WTC11 (cell line): ENCODE measurements around the gene PBX4. TPM values are rescaled to one million over a fixed set of nuclear protein-coding genes. Genes with fewer than 3 reads are reported as not detected.

Experiments used
- ATAC-seq: fragments of 200-7000 bp; cut with Tn5 transposase; 2 replicates; pipeline ENCODE4 v1.10.0; 2021; ENCODE audit warnings: mild to moderate bottlenecking, moderate library complexity
- CTCF ChIA-PET: fragments of 300-600 bp; sonication (Branson Sonifier 250); formaldehyde crosslinking; loops from one replicate; lab custom pipeline; 2021; ENCODE audit warnings: antibody characterized with exemption; lab: Charles Lee
- POLR2A ChIA-PET: fragments of 350-600 bp; sonication (Branson Sonifier 250); formaldehyde crosslinking; loops from one replicate; lab custom pipeline; 2021; ENCODE audit warnings: antibody characterized with exemption; lab: Charles Lee
- DNase-seq: peaks from one replicate; pipeline ENCODE4 v3.0.0; 2021; ENCODE audit warnings: low spot score
- H3K27ac Mint-ChIP-seq: 2 replicates; pipeline ENCODE4 v1.8.0; 2021; ENCODE audit warnings: mixed read lengths
- H3K27me3 Mint-ChIP-seq: 2 replicates; pipeline ENCODE4 v1.8.0; 2021; ENCODE audit warnings: low read depth, mild to moderate bottlenecking, moderate library complexity, mixed read lengths
- H3K36me3 Mint-ChIP-seq: 2 replicates; pipeline ENCODE4 v1.8.0; 2021; ENCODE audit warnings: mixed read lengths
- H3K4me1 Mint-ChIP-seq: 2 replicates; pipeline ENCODE4 v1.8.0; 2022; ENCODE audit warnings: mixed read lengths
- H3K4me3 Mint-ChIP-seq: 2 replicates; pipeline ENCODE4 v1.8.0; 2021; ENCODE audit warnings: mild to moderate bottlenecking, moderate library complexity, mixed read lengths
- H3K9me3 Mint-ChIP-seq: 2 replicates; pipeline ENCODE4 v1.8.0; 2021; ENCODE audit warnings: mixed read lengths
- AR ChIP-seq: fragments of 250-450 bp; sonication (Bioruptor Pico); IDR thresholded peaks from 2 replicates; pipeline ENCODE4 v1.9.0; 2021; ENCODE audit warnings: mild to moderate bottlenecking
- ATF3 ChIP-seq: sonication (generic); formaldehyde crosslinking; conservative IDR thresholded peaks from 2 replicates; pipeline ENCODE4 v1.8.1; 2022; ENCODE audit warnings: mild to moderate bottlenecking, missing genetic modification reagents
- CBFB ChIP-seq: sonication (generic); formaldehyde crosslinking; IDR thresholded peaks from 2 replicates; pipeline ENCODE4 v1.8.1; 2022; ENCODE audit warnings: mild to moderate bottlenecking, low read depth, missing genetic modification reagents
- CREM ChIP-seq: sonication (generic); formaldehyde crosslinking; IDR thresholded peaks from 2 replicates; pipeline ENCODE4 v1.8.1; 2022; ENCODE audit warnings: mild to moderate bottlenecking, missing genetic modification reagents, moderate library complexity
- GRHL2 ChIP-seq: fragments of 250-450 bp; sonication (Bioruptor Pico); IDR thresholded peaks from 2 replicates; pipeline ENCODE4 v1.8.0; 2022; ENCODE audit warnings: mild to moderate bottlenecking, moderate library complexity; ENCODE audit not compliant: insufficient replicate concordance, severe bottlenecking
- IRF1 ChIP-seq: sonication (generic); formaldehyde crosslinking; IDR thresholded peaks from 2 replicates; pipeline ENCODE4 v1.8.0; 2023; ENCODE audit warnings: missing genetic modification reagents
- NR1H2 ChIP-seq: sonication (generic); formaldehyde crosslinking; IDR thresholded peaks from 2 replicates; pipeline ENCODE4 v1.9.0; 2021; ENCODE audit warnings: mild to moderate bottlenecking, moderate library complexity, missing genetic modification reagents
- NR3C1 ChIP-seq: sonication (generic); formaldehyde crosslinking; conservative IDR thresholded peaks from 2 replicates; pipeline ENCODE4 v1.8.1; 2023; ENCODE audit warnings: low read depth, mild to moderate bottlenecking, missing genetic modification reagents
- OVOL2 ChIP-seq: fragments of 250-450 bp; sonication (Bioruptor Pico); IDR thresholded peaks from 2 replicates; pipeline ENCODE4 v1.9.0; 2021; ENCODE audit warnings: mild to moderate bottlenecking, borderline replicate concordance
- PRRX2 ChIP-seq: fragments of 250-450 bp; sonication (Bioruptor Pico); IDR thresholded peaks from 2 replicates; pipeline ENCODE4 v1.8.0; 2021; ENCODE audit warnings: mild to moderate bottlenecking
- RELA ChIP-seq: sonication (generic); formaldehyde crosslinking; IDR thresholded peaks from 2 replicates; pipeline ENCODE4 v1.8.1; 2022; ENCODE audit warnings: missing genetic modification reagents, mild to moderate bottlenecking, borderline replicate concordance
- RORB ChIP-seq: fragments of 250-450 bp; sonication (Bioruptor Pico); IDR thresholded peaks from 2 replicates; pipeline ENCODE4 v1.9.0; 2021; ENCODE audit warnings: mild to moderate bottlenecking
- SOX15 ChIP-seq: fragments of 250-450 bp; sonication (Bioruptor Pico); IDR thresholded peaks from 2 replicates; pipeline ENCODE4 v1.9.0; 2021; ENCODE audit warnings: mild to moderate bottlenecking
- TEAD1 ChIP-seq: sonication (generic); formaldehyde crosslinking; IDR thresholded peaks from 2 replicates; pipeline ENCODE4 v1.8.0; 2022; ENCODE audit warnings: mild to moderate bottlenecking, missing genetic modification reagents
- USF1 ChIP-seq: sonication (generic); formaldehyde crosslinking; IDR thresholded peaks from 2 replicates; pipeline ENCODE4 v1.8.0; 2022; ENCODE audit warnings: mild to moderate bottlenecking, missing genetic modification reagents
- ZBTB21 ChIP-seq: sonication (generic); formaldehyde crosslinking; IDR thresholded peaks from 2 replicates; pipeline ENCODE4 v1.8.1; 2023; ENCODE audit warnings: mild to moderate bottlenecking, missing genetic modification reagents, borderline replicate concordance
- ZMAT4 ChIP-seq: fragments of 250-450 bp; sonication (Bioruptor Pico); IDR thresholded peaks from 2 replicates; pipeline ENCODE4 v1.9.0; 2021; ENCODE audit warnings: mild to moderate bottlenecking
- ZNF232 ChIP-seq: sonication (generic); formaldehyde crosslinking; IDR thresholded peaks from 2 replicates; pipeline ENCODE4 v1.8.0; 2022; ENCODE audit warnings: mild to moderate bottlenecking, missing genetic modification reagents
- ZNF396 ChIP-seq: fragments of 250-450 bp; sonication (Bioruptor Pico); IDR thresholded peaks from 2 replicates; pipeline ENCODE4 v1.8.0; 2021; ENCODE audit warnings: mild to moderate bottlenecking, moderate library complexity, borderline replicate concordance
- ZNF423 ChIP-seq: fragments of 250-450 bp; sonication (Bioruptor Pico); IDR thresholded peaks from 2 replicates; pipeline ENCODE4 v2.1.2; 2022; ENCODE audit warnings: mild to moderate bottlenecking, moderate library complexity
- ZNF671 ChIP-seq: fragments of 250-450 bp; sonication (Bioruptor Pico); IDR thresholded peaks from 2 replicates; pipeline ENCODE4 v1.8.0; 2021; ENCODE audit warnings: mild to moderate bottlenecking
- total RNA-seq: library from RNA; stranded (reverse); gene quantifications from 3 replicates; pipeline ENCODE4 v1.2.3, GENCODE V29; 2021
- TF ChIP-seq, protein P1 (sequence below): fragments of 250-450 bp; sonication (Bioruptor Pico); IDR thresholded peaks from 2 replicates; pipeline ENCODE4 v2.1.2; 2022; ENCODE audit warnings: mild to moderate bottlenecking, moderate library complexity
- TF ChIP-seq, protein P2 (sequence below): sonication (generic); formaldehyde crosslinking; IDR thresholded peaks from 2 replicates; pipeline ENCODE4 v1.8.1; 2022; ENCODE audit warnings: mild to moderate bottlenecking, moderate library complexity, missing genetic modification reagents
- TF ChIP-seq, protein P3 (sequence below): sonication (generic); formaldehyde crosslinking; IDR thresholded peaks from 2 replicates; pipeline ENCODE4 v1.8.1; 2022; ENCODE audit warnings: mild to moderate bottlenecking, missing genetic modification reagents, moderate library complexity, borderline replicate concordance

PBX4 gene
- total RNA-seq, 1 experiment from 2014 or later: 3.2 TPM

- ATAC-seq (no peak), DNase-seq (no peak)
- no peak overlapping the region for H3K27ac Mint-ChIP-seq
- H3K27me3 Mint-ChIP-seq: peaks cover 19% of the 10 kb centered on the region
- H3K36me3 Mint-ChIP-seq: no peaks in the 10 kb centered on the region
- TF ChIP-seq ZNF423 (CRISPR knock-in tag): no peak
- no peak for TF ChIP-seq RELA
- no peak for TF ChIP-seq NR1H2 (CRISPR knock-in tag)
- TF ChIP-seq ZNF396 (CRISPR knock-in tag): no peak
- TF ChIP-seq, protein P1, sequence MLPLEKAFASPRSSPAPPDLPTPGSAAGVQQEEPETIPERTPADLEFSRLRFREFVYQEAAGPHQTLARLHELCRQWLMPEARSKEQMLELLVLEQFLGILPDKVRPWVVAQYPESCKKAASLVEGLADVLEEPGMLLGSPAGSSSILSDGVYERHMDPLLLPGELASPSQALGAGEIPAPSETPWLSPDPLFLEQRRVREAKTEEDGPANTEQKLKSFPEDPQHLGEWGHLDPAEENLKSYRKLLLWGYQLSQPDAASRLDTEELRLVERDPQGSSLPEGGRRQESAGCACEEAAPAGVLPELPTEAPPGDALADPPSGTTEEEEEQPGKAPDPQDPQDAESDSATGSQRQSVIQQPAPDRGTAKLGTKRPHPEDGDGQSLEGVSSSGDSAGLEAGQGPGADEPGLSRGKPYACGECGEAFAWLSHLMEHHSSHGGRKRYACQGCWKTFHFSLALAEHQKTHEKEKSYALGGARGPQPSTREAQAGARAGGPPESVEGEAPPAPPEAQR (CRISPR knock-in tag): no peak
- TF ChIP-seq RORB (CRISPR knock-in tag): no peak
- no peak for TF ChIP-seq ZNF671 (CRISPR knock-in tag)
- CTCF ChIA-PET: interaction anchor here (1.7 to 3.2 kb wide), 2 partner anchors 9 to 11 kb away, joined by 12 to 23 read pairs; no protein-coding TSS in a partner anchor
- no peak overlapping the region for H3K4me3 Mint-ChIP-seq
- H3K9me3 Mint-ChIP-seq: no peaks in the 10 kb centered on the region
- H3K4me1 Mint-ChIP-seq: peaks cover 4% of the 10 kb centered on the region
- POLR2A ChIA-PET: no interaction called here
These were observed 74.8 kb downstream of the PBX4 start for GRCh38 chr19:19543640-19544039.

DNA sequence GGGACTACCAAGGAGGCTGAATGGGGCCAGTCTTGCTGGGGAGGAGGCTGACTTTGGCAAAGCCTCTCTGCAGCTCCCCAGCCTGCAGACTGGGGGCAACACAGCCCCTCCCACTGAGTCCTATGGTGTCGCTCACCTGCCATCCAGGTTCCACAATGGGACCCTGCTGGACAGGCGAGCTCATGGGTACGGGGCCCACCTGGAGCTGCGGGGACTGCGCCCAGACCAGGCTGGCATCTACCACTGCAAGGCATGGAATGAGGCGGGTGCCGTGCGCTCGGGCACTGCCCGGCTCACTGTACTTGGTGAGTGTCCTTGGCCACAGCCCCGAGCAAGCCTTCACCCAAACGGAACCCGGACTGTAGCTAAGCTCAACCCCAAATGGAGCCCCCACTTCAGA, 75.4 kb downstream of the PBX4 start:
- no peak for DNase-seq
- ATAC-seq: no peak
- no peak overlapping the region for H3K27ac Mint-ChIP-seq
- peaks cover 6% of the 10 kb centered on the region for H3K4me1 Mint-ChIP-seq
- POLR2A ChIA-PET: no interaction called here
- TF ChIP-seq NR3C1 (CRISPR knock-in tag) (no peak), OVOL2 (CRISPR knock-in tag) (no peak), PRRX2 (no peak), CBFB (CRISPR knock-in tag) (no peak), GRHL2 (CRISPR knock-in tag) (no peak), ZBTB21 (CRISPR knock-in tag) (no peak), IRF1 (no peak), TEAD1 (CRISPR knock-in tag) (no peak), ZNF232 (CRISPR knock-in tag) (no peak)
- TF ChIP-seq, protein P2, sequence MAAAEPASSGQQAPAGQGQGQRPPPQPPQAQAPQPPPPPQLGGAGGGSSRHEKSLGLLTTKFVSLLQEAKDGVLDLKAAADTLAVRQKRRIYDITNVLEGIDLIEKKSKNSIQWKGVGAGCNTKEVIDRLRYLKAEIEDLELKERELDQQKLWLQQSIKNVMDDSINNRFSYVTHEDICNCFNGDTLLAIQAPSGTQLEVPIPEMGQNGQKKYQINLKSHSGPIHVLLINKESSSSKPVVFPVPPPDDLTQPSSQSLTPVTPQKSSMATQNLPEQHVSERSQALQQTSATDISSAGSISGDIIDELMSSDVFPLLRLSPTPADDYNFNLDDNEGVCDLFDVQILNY: no peak
- H3K4me3 Mint-ChIP-seq: no peak overlapping the region
- peaks cover 23% of the 10 kb centered on the region for H3K27me3 Mint-ChIP-seq
- no peaks in the 10 kb centered on the region for H3K9me3 Mint-ChIP-seq
- H3K36me3 Mint-ChIP-seq: no peaks in the 10 kb centered on the region
- CTCF ChIA-PET: interaction anchor here (1.7 to 3.2 kb wide), 2 partner anchors 10 to 11 kb away, joined by 12 to 23 read pairs; no protein-coding TSS in a partner anchor

- Mint-ChIP-seq H3K27ac (peak overlapping the region; percentile 80), H3K36me3 (no peaks in the 10 kb centered on the region), H3K4me3 (no peak overlapping the region), H3K9me3 (no peaks in the 10 kb centered on the region), H3K27me3 (peaks cover 28% of the 10 kb centered on the region), H3K4me1 (peaks cover 6% of the 10 kb centered on the region)
- DNase-seq: no peak
- ChIA-PET CTCF (interaction anchor here (3.2 kb wide), 1 partner anchor 12 kb away, joined by 23 read pairs; no protein-coding TSS in a partner anchor), POLR2A (no interaction called here)
- ATAC-seq: no peak
- TF ChIP-seq USF1: no peak
- no peak for TF ChIP-seq ZMAT4
- TF ChIP-seq ATF3 (CRISPR knock-in tag): no peak
- TF ChIP-seq CREM (CRISPR knock-in tag): no peak
- no peak for TF ChIP-seq ZNF671 (CRISPR knock-in tag)
- TF ChIP-seq GRHL2 (CRISPR knock-in tag): no peak
- no peak for TF ChIP-seq ZNF396 (CRISPR knock-in tag)
- TF ChIP-seq SOX15 (CRISPR knock-in tag): no peak
- TF ChIP-seq, protein P3, sequence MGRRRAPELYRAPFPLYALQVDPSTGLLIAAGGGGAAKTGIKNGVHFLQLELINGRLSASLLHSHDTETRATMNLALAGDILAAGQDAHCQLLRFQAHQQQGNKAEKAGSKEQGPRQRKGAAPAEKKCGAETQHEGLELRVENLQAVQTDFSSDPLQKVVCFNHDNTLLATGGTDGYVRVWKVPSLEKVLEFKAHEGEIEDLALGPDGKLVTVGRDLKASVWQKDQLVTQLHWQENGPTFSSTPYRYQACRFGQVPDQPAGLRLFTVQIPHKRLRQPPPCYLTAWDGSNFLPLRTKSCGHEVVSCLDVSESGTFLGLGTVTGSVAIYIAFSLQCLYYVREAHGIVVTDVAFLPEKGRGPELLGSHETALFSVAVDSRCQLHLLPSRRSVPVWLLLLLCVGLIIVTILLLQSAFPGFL (CRISPR knock-in tag): no peak
- TF ChIP-seq, protein P2: no peak
- TF ChIP-seq AR: no peak
These were observed 76.0 kb downstream of the PBX4 start for GRCh38 chr19:19542507-19542906.
